GM23338 (cell line): ENCODE measurements around the gene VWA5A.

Experiments
- CREB1 ChIP-seq: fragments of 250-450 bp; sonication (Bioruptor Pico); IDR thresholded peaks from 2 replicates; pipeline ENCODE4 v1.5.0; 2020; ENCODE audit warnings: low read depth, mild to moderate bottlenecking, moderate library complexity
- EZH2 ChIP-seq: fragments of 200-600 bp; sonication (generic); IDR thresholded peaks from one replicate; pipeline ENCODE4 v1.8.0; 2017; ENCODE audit warnings: antibody characterized with exemption, mild to moderate bottlenecking, low read depth; ENCODE audit not compliant: unreplicated experiment
- EZH2phosphoT487 ChIP-seq: fragments of 200-600 bp; sonication (generic); IDR thresholded peaks from one replicate; pipeline ENCODE4 v1.8.1; 2018; ENCODE audit warnings: antibody characterized with exemption; ENCODE audit not compliant: unreplicated experiment
- JUNB ChIP-seq: IDR thresholded peaks from one replicate; pipeline ENCODE4 v1.6.1; 2016; ENCODE audit warnings: antibody characterized with exemption; ENCODE audit not compliant: unreplicated experiment
- NANOG ChIP-seq: IDR thresholded peaks from 2 replicates; pipeline ENCODE4 v1.6.1; 2016; ENCODE audit warnings: antibody characterized with exemption, borderline replicate concordance
- POLR2AphosphoS5 ChIP-seq: IDR thresholded peaks from 2 replicates; pipeline ENCODE4 v1.6.1; 2016; ENCODE audit warnings: antibody characterized with exemption, low read depth
- STAT1 ChIP-seq: IDR thresholded peaks from one replicate; pipeline ENCODE4 v1.6.1; 2016; ENCODE audit warnings: antibody characterized with exemption; ENCODE audit not compliant: unreplicated experiment
- TF ChIP-seq, protein P1 (sequence below), 2 experiments: fragments of 200-600 bp in 1 of 2; sonication (generic) in 1 of 2; conservative IDR thresholded peaks; 2 replicates each; pipeline versions ENCODE4 v1.5.1 to v1.6.1; 2016 to 2017; ENCODE audit warnings: antibody characterized with exemption in 2 of 2, low read depth in 2 of 2, mild to moderate bottlenecking in 2 of 2, moderate library complexity in 1 of 2
- TF ChIP-seq, protein P2 (sequence below): IDR thresholded peaks from one replicate; pipeline ENCODE4 v1.6.1; 2018; ENCODE audit warnings: antibody characterized with exemption; ENCODE audit not compliant: unreplicated experiment
- TF ChIP-seq, protein P3 (sequence below): IDR thresholded peaks from 2 replicates; pipeline ENCODE4 v1.6.1; 2016; ENCODE audit warnings: antibody characterized with exemption

DNA sequence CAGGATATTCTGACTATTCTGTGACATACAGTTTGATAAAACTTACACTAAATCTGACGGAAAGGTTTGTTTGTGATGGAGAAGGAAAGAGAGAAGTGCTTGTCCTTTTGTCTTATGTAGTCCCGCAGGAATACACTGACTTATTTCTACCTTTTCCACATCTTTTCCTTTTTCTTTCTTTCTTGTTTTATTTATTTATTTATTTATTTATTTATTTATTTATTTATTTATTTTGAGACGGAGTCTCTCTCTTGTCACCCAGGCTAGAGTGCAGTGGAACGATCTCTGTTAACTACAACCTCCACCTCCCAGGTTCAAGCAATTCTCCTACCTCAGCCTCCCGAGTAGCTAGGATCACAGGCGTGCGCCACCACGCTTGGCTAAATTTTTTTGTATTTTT, 43.1 kb upstream of the VWA5A start:
- TF ChIP-seq, protein P1, sequence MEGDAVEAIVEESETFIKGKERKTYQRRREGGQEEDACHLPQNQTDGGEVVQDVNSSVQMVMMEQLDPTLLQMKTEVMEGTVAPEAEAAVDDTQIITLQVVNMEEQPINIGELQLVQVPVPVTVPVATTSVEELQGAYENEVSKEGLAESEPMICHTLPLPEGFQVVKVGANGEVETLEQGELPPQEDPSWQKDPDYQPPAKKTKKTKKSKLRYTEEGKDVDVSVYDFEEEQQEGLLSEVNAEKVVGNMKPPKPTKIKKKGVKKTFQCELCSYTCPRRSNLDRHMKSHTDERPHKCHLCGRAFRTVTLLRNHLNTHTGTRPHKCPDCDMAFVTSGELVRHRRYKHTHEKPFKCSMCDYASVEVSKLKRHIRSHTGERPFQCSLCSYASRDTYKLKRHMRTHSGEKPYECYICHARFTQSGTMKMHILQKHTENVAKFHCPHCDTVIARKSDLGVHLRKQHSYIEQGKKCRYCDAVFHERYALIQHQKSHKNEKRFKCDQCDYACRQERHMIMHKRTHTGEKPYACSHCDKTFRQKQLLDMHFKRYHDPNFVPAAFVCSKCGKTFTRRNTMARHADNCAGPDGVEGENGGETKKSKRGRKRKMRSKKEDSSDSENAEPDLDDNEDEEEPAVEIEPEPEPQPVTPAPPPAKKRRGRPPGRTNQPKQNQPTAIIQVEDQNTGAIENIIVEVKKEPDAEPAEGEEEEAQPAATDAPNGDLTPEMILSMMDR (conservative IDR thresholded peaks at IDR 0.05; ENCODE audit: low read depth in 2 of 2) = no peak
- TF ChIP-seq POLR2AphosphoS5 (no peak), EZH2 (no peak), EZH2phosphoT487 (no peak), NANOG (no peak), JUNB (no peak), STAT1 (no peak), CREB1 (CRISPR knock-in tag) (no peak)
- TF ChIP-seq, protein P2, sequence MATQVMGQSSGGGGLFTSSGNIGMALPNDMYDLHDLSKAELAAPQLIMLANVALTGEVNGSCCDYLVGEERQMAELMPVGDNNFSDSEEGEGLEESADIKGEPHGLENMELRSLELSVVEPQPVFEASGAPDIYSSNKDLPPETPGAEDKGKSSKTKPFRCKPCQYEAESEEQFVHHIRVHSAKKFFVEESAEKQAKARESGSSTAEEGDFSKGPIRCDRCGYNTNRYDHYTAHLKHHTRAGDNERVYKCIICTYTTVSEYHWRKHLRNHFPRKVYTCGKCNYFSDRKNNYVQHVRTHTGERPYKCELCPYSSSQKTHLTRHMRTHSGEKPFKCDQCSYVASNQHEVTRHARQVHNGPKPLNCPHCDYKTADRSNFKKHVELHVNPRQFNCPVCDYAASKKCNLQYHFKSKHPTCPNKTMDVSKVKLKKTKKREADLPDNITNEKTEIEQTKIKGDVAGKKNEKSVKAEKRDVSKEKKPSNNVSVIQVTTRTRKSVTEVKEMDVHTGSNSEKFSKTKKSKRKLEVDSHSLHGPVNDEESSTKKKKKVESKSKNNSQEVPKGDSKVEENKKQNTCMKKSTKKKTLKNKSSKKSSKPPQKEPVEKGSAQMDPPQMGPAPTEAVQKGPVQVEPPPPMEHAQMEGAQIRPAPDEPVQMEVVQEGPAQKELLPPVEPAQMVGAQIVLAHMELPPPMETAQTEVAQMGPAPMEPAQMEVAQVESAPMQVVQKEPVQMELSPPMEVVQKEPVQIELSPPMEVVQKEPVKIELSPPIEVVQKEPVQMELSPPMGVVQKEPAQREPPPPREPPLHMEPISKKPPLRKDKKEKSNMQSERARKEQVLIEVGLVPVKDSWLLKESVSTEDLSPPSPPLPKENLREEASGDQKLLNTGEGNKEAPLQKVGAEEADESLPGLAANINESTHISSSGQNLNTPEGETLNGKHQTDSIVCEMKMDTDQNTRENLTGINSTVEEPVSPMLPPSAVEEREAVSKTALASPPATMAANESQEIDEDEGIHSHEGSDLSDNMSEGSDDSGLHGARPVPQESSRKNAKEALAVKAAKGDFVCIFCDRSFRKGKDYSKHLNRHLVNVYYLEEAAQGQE = no peak
- TF ChIP-seq, protein P3, sequence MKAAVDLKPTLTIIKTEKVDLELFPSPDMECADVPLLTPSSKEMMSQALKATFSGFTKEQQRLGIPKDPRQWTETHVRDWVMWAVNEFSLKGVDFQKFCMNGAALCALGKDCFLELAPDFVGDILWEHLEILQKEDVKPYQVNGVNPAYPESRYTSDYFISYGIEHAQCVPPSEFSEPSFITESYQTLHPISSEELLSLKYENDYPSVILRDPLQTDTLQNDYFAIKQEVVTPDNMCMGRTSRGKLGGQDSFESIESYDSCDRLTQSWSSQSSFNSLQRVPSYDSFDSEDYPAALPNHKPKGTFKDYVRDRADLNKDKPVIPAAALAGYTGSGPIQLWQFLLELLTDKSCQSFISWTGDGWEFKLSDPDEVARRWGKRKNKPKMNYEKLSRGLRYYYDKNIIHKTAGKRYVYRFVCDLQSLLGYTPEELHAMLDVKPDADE = no peak
